HCT116 (cell line): ENCODE results near the gene KCND3. TPM values are rescaled to one million over a fixed set of nuclear protein-coding genes. Genes with fewer than 3 reads are reported as not detected.

Source experiments
- ATAC-seq: fragments of 200-7000 bp; cut with Tn5 transposase; 2 replicates; pipeline ENCODE4 v1.9.1; 2020; ENCODE audit warnings: mild to moderate bottlenecking, moderate library complexity
- BruUV-seq: library from RNA; stranded (reverse); fragments of 400-500 nt; replicated peaks from 2 replicates; lab custom pipeline; 2021; lab: Mats Ljungman, UMichigan
- CTCF ChIA-PET: fragments of 300-600 bp; sonication (Branson Sonifier 250); formaldehyde crosslinking; loops from one replicate; lab custom pipeline; 2021; ENCODE audit warnings: antibody characterized with exemption; lab: Charles Lee
- POLR2A ChIA-PET: fragments of 300-600, 350-600 bp; sonication (Branson Sonifier 250); formaldehyde crosslinking; loops from one replicate; lab custom pipeline; 2021; ENCODE audit warnings: antibody characterized with exemption; lab: Charles Lee
- RAD21 ChIA-PET, 2 experiments: fragments of 300-600 bp; sonication (Branson Sonifier 250); formaldehyde crosslinking; loops; one replicate each; lab custom pipeline; 2023; ENCODE audit warnings: low total read pairs in 2 of 2; ENCODE audit not compliant: uncharacterized antibody in 2 of 2, unreplicated experiment in 2 of 2, low non-redundant PET in 1 of 2; lab: Charles Lee
- DNase-seq: peaks from one replicate; pipeline ENCODE4 v3.0.0-alpha.2; 2010; ENCODE audit warnings: low read depth, low spot score
- H2AFZ ChIP-seq: fragments of 200-600 bp; shearing (Covaris generic), sonication (generic); 2 replicates; pipeline ENCODE4 v1.6.1; 2017; ENCODE audit warnings: low read depth, mixed run types, mixed read lengths, antibody characterized with exemption, low read length; ENCODE audit not compliant: poor library complexity, severe bottlenecking
- H3K27ac ChIP-seq: 2 replicates; pipeline ENCODE4 v1.5.1; 2012; ENCODE audit warnings: low read depth, low read length
- H3K27me3 ChIP-seq: fragments of 200-600 bp; sonication (generic); 2 replicates; pipeline ENCODE4 v1.6.1; 2016; ENCODE audit warnings: mixed run types, low read length, mixed read lengths; ENCODE audit not compliant: insufficient read depth
- H3K36me3 ChIP-seq, 2 experiments: fragments of 200-500 bp in 1 of 2; fragments of 200-600 bp in 1 of 2; sonication (Bioruptor generic) in 1 of 2; sonication (generic) in 1 of 2; 2 replicates each; pipeline versions ENCODE4 v1.5.1 to v1.6.1; 2014 to 2016; ENCODE audit warnings: low read length in 2 of 2, inconsistent platforms in 1 of 2, mixed read lengths in 1 of 2, mixed run types in 1 of 2; ENCODE audit not compliant: insufficient read depth in 2 of 2, control insufficient read depth in 1 of 2
- H3K4me1 ChIP-seq, 2 experiments: fragments of 200-600 bp in 1 of 2; sonication (generic) in 1 of 2; 2 replicates each; pipeline versions ENCODE4 v1.5.1 to v1.6.1; 2012 to 2017; ENCODE audit warnings: low read length in 2 of 2, inconsistent platforms in 1 of 2, mild to moderate bottlenecking in 1 of 2, mixed read lengths in 1 of 2, mixed run types in 1 of 2, moderate library complexity in 1 of 2; ENCODE audit not compliant: insufficient read depth in 2 of 2, control insufficient read depth in 1 of 2
- H3K4me2 ChIP-seq: fragments of 200-600 bp; sonication (generic); 2 replicates; pipeline ENCODE4 v1.6.1; 2017; ENCODE audit warnings: mixed run types, low read length, mixed read lengths
- H3K4me3 ChIP-seq, 2 experiments: fragments of 200-600 bp in 1 of 2; sonication (generic) in 1 of 2; replicated peaks in 1 of 2; 2 replicates each; pipeline ENCODE4 v1.5.1; 2011 to 2016; ENCODE audit warnings: low read length in 2 of 2, control low read depth in 1 of 2, low read depth in 1 of 2, mild to moderate bottlenecking in 1 of 2, mixed read lengths in 1 of 2, mixed run types in 1 of 2
- H3K79me2 ChIP-seq: fragments of 200-600 bp; sonication (generic); 2 replicates; pipeline ENCODE4 v1.6.1; 2017; ENCODE audit warnings: mild to moderate bottlenecking, mixed run types, low read length, moderate library complexity, mixed read lengths; ENCODE audit not compliant: insufficient read depth
- H3K9ac ChIP-seq: fragments of 200-600 bp; sonication (generic); 2 replicates; pipeline ENCODE4 v1.6.1; 2016; ENCODE audit warnings: low read length, mixed read lengths
- H3K9me2 ChIP-seq: fragments of 200-600 bp; sonication (generic), shearing (Covaris generic); 2 replicates; pipeline ENCODE4 v1.6.1; 2017; ENCODE audit warnings: mixed run types, mild to moderate bottlenecking, moderate library complexity; ENCODE audit not compliant: insufficient read depth
- H3K9me3 ChIP-seq, 2 experiments: fragments of 200-500 bp in 1 of 2; fragments of 200-600 bp in 1 of 2; sonication (Bioruptor generic) in 1 of 2; sonication (generic) in 1 of 2; 2 replicates each; pipeline ENCODE4 v1.6.1; 2014 to 2017; ENCODE audit warnings: low read length in 2 of 2, mixed read lengths in 2 of 2, inconsistent platforms in 1 of 2, low read depth in 1 of 2, mild to moderate bottlenecking in 1 of 2, mixed run types in 1 of 2, moderate library complexity in 1 of 2; ENCODE audit not compliant: control insufficient read depth in 1 of 2, insufficient read depth in 1 of 2
- H4K20me1 ChIP-seq: fragments of 200-600 bp; sonication (generic), shearing (Covaris generic); 2 replicates; pipeline ENCODE4 v1.6.1; 2017; ENCODE audit warnings: mixed run types, mild to moderate bottlenecking, moderate library complexity; ENCODE audit not compliant: insufficient read depth
- ATF3 ChIP-seq: IDR thresholded peaks from 2 replicates; pipeline ENCODE4 v1.6.1; 2012
- CBX3 ChIP-seq: IDR thresholded peaks from 2 replicates; pipeline ENCODE4 v1.6.1; 2012; ENCODE audit warnings: low read depth
- ELF1 ChIP-seq: IDR thresholded peaks from 2 replicates; pipeline ENCODE4 v1.6.1; 2012; ENCODE audit warnings: low read depth, borderline replicate concordance
- EZH2 ChIP-seq: fragments of 200-600 bp; sonication (generic); IDR thresholded peaks from 2 replicates; pipeline ENCODE4 v1.6.1; 2017; ENCODE audit warnings: antibody characterized with exemption, mixed run types
- FOSL1 ChIP-seq: IDR thresholded peaks from 2 replicates; pipeline ENCODE4 v1.6.1; 2012; ENCODE audit warnings: low read depth
- POLR2A ChIP-seq: IDR thresholded peaks from 2 replicates; pipeline ENCODE4 v1.7.0; 2011; ENCODE audit warnings: borderline replicate concordance; ENCODE audit not compliant: insufficient read depth, insufficient read length; ENCODE audit errors: extremely low read depth
- SP1 ChIP-seq: IDR thresholded peaks from 2 replicates; pipeline ENCODE4 v1.6.1; 2012; ENCODE audit warnings: low read depth
- SRF ChIP-seq: IDR thresholded peaks from 2 replicates; pipeline ENCODE4 v1.6.1; 2012; ENCODE audit warnings: low read depth
- YY1 ChIP-seq: IDR thresholded peaks from 2 replicates; pipeline ENCODE4 v1.6.1; 2011; ENCODE audit warnings: low read length, low read depth, moderate library complexity, mild to moderate bottlenecking; ENCODE audit not compliant: insufficient replicate concordance; ENCODE audit errors: extremely low read depth
- intact Hi-C: fragments of 100-400 bp; cut with micrococcal nuclease; formaldehyde crosslinking; loops from 2 replicates; pipeline ENCODE4 v1.10.0; 2022
- total RNA-seq: library from RNA; stranded (reverse); gene quantifications from one replicate; pipeline ENCODE4 v1.2.1, GENCODE V29; 2021; ENCODE audit not compliant: unreplicated experiment
- TF ChIP-seq, protein P1 (sequence below), 3 experiments: fragments of 200-600 bp in 1 of 3; sonication (generic) in 1 of 3; IDR thresholded peaks in 2 of 3; conservative IDR thresholded peaks in 1 of 3; 2 replicates each; pipeline ENCODE4 v1.5.1; 2012 to 2017; ENCODE audit warnings: low read depth in 2 of 3, low read length in 2 of 3, antibody characterized with exemption in 1 of 3, borderline replicate concordance in 1 of 3, control low read depth in 1 of 3, mild to moderate bottlenecking in 1 of 3, mixed read lengths in 1 of 3, mixed run types in 1 of 3, moderate library complexity in 1 of 3; ENCODE audit not compliant: insufficient read depth in 1 of 3

The KCND3 gene
- total RNA-seq, 1 experiment from 2014 or later, result 0.44 TPM

DNA sequence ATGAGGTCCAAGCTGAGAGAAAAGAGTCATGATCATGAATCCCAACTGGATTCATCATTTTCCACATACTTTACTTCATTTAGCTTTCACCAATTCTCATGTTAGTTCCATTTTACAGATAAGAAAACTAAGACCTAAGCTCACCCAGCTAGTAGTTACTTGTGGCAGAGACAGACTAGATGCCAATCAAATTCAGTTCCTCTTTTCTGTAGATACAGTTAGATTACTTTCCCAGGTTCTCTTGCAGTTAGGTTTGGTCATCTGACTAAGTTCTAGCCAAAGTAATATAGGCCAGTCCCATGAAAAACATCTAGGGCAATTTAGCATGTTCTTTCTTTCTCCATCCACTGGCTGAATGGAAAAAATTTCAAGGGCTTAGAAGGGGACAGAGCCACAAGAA is 8.9 kb upstream of the KCND3 start:
- intact Hi-C loops, result no loop called here
- DNase-seq, result no peak
- H4K20me1 ChIP-seq, result no peaks in the 10 kb centered on the region
- H3K4me3 ChIP-seq, result no peak overlapping the region
- no peak overlapping the region for H3K4me2 ChIP-seq
- no peak overlapping the region for H3K9ac ChIP-seq
- no peak overlapping the region for H3K27ac ChIP-seq
- ChIA-PET RAD21 (no interaction called here), CTCF (no interaction called here), POLR2A (no interaction called here)
- H3K9me2 ChIP-seq, result no peaks in the 10 kb centered on the region
- no peaks in the 10 kb centered on the region for H3K36me3 ChIP-seq
- no peaks in the 10 kb centered on the region for H3K9me3 ChIP-seq
- no peak overlapping the region for H2AFZ ChIP-seq
- H3K79me2 ChIP-seq, result no peaks in the 10 kb centered on the region
- H3K4me1 ChIP-seq, result no peaks in the 10 kb centered on the region
- ATAC-seq, result no peak
- peaks cover 89% of the 10 kb centered on the region for H3K27me3 ChIP-seq
- no TSS peak for BruUV-seq
- TF ChIP-seq SP1 (no peak), SRF (no peak), FOSL1 (no peak), ELF1 (no peak), YY1 (no peak), CBX3 (no peak), POLR2A (no peak), EZH2 (no peak), ATF3 (no peak)
- TF ChIP-seq, protein P1, sequence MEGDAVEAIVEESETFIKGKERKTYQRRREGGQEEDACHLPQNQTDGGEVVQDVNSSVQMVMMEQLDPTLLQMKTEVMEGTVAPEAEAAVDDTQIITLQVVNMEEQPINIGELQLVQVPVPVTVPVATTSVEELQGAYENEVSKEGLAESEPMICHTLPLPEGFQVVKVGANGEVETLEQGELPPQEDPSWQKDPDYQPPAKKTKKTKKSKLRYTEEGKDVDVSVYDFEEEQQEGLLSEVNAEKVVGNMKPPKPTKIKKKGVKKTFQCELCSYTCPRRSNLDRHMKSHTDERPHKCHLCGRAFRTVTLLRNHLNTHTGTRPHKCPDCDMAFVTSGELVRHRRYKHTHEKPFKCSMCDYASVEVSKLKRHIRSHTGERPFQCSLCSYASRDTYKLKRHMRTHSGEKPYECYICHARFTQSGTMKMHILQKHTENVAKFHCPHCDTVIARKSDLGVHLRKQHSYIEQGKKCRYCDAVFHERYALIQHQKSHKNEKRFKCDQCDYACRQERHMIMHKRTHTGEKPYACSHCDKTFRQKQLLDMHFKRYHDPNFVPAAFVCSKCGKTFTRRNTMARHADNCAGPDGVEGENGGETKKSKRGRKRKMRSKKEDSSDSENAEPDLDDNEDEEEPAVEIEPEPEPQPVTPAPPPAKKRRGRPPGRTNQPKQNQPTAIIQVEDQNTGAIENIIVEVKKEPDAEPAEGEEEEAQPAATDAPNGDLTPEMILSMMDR (IDR thresholded peaks at IDR 0.05 in 2 of 3, conservative IDR thresholded peaks at IDR 0.05 in 1 of 3; ENCODE audit: borderline replicate concordance in 1 of 3, insufficient read depth in 1 of 3, low read depth in 2 of 3, low read length in 2 of 3), result no peak
